GM18858 (cell line): ENCODE data around the gene UBE2C.

Experiments used
- ATAC-seq: cut with Tn5 transposase; IDR thresholded peaks from one replicate; pipeline ENCODE4 v1.9.1; 2021; ENCODE audit not compliant: unreplicated experiment

Gene UBE2C

DNA sequence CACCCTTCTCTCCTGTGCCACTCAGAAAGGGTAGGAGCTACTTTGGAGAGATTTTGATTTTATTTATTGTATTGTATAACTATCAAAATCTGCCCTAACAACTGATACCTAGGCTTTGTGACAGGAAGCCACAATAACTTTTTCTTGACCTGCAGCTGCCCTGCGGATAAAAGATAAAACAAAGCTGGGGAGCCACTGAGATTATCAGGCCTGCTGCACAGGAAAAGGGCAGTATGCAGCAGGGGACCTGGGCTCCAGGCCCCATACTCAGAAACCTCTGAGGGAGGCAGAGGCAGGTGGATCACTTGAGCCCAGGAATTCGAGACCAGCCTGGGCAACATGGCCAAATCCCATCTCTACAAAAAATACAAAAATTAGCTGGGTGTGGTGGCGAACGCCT, 20.2 kb downstream of the UBE2C start:
- ATAC-seq = no peak

DNA sequence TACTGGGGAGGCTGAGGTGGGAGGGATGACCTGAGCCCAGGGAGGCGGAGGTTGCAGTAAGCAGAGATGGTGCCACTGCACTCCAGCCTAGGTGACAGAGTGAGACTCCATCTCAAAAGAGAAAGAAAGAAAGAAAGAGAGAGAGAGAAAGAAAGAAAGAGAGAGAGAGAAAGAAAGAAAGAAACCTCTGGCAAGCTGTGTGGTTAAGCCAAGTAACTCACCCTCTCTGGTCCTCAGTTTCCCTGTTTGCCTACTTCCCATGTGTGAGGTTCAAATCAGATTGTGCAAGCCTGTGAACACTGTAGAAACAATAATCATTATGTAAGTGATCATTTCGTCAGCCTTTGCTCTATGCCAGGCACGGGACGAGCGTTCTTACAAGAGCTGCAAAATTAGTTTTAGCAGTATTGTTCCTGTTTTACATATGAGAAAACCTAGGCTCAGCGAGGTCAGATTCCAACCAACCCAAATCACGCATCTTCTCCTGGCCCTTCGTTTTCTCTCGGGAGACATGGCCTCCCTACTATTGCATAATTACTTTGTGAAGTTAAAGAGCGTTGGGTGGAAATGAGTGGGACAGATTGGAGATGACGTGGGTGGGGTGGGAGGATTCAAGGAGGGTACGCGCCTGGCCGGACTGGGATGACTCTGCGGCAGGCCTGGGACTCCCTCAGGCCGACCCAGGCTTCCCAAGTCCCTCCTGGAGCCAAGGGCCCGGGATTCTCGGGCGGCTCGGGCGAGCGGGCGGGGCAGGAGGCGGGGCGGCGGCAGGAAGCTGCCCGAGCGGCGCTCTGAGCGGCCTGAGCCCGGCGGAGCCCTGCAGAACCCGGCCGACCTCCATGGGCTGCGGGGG, 20.8 kb downstream of the UBE2C start, which contains the start of gene SNX21:
Gene SNX21 (plus strand): TSS at position 770 of the 853 bp plus-strand sequence. CDS start 121 bp downstream, outside the sequence.
- no peak for ATAC-seq

- no peak for ATAC-seq
Measured at GRCh38 chr20:45833883-45834796, 21.7 kb downstream of the UBE2C start.

DNA sequence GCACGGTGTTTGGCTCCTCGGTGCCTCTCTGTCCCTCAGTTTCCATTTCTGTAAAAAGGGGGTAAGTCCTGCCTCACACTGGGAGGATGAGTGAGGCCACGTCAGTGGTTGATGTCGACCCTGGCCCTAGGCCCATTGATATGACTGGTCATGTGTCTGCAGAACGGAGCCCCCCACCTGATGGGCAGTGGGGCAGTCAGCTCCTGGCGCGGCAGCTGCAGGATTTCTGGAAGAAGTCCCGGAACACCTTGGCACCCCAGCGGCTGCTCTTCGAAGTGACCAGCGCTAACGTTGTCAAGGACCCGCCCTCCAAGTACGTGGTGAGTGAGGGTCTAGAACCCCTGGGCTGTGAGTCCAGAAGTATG, 22.3 kb downstream of the UBE2C start:
- ATAC-seq = no peak

- no peak for ATAC-seq
Measured at GRCh38 chr20:45835329-45835765, 22.9 kb downstream of the UBE2C start.

DNA sequence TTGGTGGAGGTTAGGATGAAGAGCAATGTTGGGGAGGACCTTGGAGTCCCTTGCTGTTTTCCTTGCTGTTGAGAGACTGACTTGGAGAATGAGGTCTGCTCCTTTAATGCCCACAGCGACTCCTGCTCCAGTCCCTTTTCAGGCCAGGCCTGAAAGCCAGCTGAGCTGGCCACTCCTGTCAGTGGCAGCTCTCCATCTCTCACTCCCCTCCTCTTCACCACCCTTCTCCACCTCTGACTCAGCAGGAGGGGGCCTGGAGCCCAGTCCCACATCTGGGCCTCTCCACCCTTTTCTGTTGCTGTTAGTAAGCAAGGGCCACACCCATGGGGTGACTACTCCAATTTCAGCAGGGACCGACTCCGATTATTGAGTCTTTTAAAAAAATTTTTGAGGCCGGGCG, 23.4 kb downstream of the UBE2C start:
- no peak for ATAC-seq

- ATAC-seq = no peak
Measured at GRCh38 chr20:45836841-45837240, 24.4 kb downstream of the UBE2C start.

DNA sequence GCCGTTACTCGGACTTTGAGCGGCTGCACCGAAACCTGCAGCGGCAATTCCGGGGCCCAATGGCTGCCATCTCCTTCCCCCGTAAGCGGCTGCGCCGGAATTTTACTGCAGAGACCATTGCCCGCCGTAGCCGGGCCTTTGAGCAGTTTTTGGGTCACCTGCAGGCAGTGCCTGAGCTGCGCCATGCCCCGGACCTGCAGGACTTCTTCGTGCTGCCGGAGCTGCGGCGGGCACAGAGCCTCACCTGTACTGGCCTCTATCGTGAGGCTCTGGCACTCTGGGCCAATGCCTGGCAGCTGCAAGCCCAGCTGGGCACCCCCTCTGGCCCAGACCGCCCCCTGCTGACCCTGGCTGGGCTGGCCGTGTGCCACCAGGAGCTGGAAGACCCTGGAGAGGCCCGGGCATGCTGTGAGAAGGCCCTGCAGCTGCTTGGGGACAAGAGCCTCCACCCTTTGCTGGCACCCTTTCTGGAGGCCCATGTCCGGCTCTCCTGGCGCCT, 28.3 kb downstream of the UBE2C start:
- no peak for ATAC-seq

- ATAC-seq = no peak
Measured at GRCh38 chr20:45841407-45842129, 29.1 kb downstream of the UBE2C start.

DNA sequence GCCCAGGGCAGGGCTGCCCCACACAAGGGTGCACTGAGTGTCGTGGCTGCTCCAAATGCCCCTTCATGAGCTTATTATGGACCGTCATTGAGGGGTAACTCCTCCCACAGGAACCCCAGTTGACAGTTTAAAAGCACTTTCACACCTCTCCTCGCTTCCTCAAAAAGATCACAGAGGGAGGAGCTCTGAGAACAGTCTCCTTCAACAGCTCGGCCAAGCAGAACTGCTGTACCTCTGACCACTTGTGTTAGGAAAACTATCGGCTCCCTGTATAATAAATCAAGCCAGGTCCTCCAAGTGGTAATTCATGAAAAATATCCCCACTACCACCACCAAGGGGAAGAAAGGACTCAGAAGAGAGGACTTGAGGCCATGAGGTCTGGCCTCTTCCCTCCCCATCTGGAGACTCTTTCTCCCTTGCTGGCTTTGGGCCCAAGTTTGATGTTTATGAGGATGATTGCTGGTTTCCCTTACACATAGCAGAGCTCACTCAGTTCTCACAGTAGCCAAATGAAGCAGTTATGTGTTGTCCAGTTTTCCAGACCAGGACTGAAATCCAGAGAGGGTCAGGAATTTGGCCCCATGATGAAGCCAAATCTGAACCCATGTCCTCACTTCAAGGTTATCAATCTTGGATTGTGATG, 29.8 kb downstream of the UBE2C start:
- ATAC-seq = no peak

- no peak for ATAC-seq
Measured at GRCh38 chr20:45843506-45843905, 31.1 kb downstream of the UBE2C start.

DNA sequence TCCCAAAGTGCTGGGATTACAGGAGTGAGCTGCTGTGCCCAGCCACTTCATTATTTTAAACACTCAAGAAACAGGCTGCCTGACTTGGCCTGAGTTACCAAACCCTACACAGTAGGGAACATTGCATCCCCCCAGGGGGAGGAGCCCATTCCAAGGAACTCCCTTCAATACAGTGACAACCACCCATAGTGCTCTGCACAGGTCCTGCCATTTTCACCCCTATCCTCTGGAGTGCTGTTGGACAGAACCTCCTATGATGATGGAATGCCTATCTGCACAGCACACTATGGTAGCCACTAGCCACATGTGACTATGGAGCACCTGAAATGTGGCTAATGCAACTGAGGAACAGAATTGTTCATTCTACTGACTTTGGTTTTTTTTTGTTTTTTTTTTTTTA, 33.0 kb downstream of the UBE2C start:
- ATAC-seq = no peak

DNA sequence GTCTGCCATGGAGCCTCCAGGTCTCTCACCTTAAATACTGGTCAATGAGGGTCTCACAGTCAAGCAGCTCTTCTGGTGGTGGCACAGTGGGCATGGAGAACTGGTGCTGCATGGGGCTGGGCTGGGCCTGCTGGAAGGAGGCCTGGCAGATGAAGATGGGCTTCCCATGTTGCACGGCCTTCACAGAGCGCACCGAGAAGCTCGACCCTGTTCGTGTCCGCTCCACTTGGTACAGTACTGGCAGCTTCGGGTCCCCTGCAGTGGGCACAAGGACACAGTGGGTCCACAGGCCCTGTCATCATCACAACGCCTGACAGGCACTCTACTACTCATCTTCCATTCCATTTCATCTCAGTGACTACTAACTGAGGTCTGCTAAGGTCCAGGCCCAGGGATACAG, 36.0 kb downstream of the UBE2C start:
- ATAC-seq = no peak

DNA sequence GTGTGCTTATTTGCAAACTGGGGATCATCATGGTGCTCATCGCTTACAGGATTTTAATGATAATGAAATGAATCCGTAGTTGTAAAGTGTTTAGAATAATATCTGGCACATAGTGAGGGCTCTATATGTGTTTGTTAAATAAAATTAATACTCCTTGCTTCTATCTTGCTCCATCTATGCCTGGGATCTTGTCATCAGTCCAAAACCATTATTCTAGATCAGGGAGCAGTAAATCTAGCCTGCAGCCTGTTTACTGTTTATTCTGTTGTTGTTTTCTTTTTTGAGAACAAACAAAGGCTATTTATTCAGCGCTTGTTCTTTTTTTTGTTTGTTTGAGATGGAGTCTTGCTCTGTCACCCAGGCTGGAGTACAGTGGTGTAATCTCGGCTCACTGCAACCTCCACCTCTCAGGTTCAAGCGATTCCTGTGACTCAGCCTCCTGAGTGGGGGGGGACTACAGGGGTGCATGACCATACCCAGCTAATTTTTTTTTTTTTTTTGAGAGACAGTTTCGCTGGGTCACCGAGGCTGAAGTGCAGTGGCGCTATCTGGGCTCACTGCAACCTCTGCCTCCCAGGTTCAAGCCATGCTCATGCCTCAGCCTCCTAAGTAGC, 36.6 kb downstream of the UBE2C start:
- no peak for ATAC-seq

- no peak for ATAC-seq
Measured at GRCh38 chr20:45850238-45850637, 37.8 kb downstream of the UBE2C start.

- ATAC-seq = no peak
Measured at GRCh38 chr20:45850926-45851325, 38.5 kb downstream of the UBE2C start.

- ATAC-seq = no peak
Measured at GRCh38 chr20:45851501-45851900, 39.1 kb downstream of the UBE2C start.

DNA sequence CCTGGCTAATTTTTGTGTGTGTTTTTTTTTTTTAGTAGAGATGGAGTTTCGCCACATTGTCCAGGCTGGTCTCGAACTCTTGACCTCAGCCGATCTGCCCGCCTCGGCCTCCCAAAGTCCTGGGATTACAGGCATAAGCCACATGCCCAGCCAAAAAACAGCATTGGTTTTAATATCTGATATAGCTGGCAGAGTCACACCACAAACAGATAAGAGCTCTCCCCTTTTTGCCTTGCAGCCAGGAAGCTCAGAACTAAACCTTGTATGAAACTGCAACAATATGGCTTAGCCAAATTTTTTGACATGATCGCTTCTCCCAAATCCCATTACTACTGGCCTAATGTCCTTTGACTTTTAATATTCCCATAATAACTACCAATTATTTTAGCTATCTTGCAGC, 39.9 kb downstream of the UBE2C start:
- ATAC-seq = no peak

GRCh38 chr20:45853484-45853883, 41.0 kb downstream of the UBE2C start:
- ATAC-seq = no peak
